GM21529 (cell line): ENCODE measurements around the gene SELENOF.

ENCODE experiments used
- ATAC-seq: cut with Tn5 transposase; IDR thresholded peaks from one replicate; pipeline ENCODE4 v1.9.1; 2021; ENCODE audit not compliant: unreplicated experiment

The SELENOF gene

DNA sequence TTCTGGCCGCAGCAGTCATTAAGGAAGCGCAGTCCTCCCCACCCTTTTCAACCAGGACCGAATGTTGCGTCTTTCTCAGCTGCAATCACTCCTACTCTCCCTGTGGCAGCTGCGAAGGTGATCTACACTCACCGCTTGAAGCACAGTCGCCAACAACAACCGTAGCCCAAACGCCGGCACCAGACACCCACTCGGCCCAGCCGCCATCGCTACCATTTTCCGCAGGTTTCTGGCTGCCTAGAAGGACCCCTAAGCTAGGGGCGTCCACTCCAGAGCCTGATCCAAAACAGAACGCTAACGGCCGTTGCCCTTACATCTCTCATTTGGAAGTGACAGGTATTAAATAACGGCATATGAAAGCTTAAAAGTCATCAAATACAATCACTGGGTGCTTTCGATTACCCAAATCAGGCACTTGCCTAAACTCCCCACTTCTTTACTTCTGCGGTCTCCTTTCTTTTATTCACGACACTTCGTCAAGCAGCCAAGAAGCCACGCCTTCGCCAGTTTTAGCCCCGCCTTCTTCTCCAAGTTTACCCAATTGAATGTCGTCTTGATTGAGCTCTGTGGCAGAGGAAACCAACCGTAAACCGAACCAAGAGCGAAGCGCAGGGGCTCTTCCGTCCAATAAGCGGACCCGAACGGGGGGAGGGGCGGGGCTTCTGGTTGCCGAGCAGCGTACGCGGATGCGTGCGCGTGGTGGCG lies at the start of gene SELENOF:
SELENOF (minus strand) TSS at position 231 of the 705 bp plus-strand sequence; CDS start at position 216, 15 bp downstream.
- ATAC-seq, result peak; percentile 80

DNA sequence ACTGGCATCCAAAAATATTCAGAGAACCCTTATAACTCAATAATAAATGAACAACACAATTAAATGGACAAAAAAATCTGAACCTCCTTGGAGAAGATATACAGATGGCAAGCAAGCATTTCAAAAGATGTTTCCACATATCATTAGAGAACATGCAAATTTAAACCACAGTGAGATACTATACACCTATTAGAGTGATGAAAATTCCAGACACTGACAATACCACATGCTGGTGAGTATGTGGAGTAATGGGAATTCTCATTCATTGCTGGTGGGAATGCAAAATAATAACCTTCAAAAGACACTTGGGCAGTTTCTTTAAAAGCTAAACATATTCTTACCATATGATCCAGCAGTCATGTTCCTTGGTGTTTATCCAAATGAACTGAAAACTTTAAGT lies 46.6 kb upstream of the SELENOF start:
- no peak for ATAC-seq

DNA sequence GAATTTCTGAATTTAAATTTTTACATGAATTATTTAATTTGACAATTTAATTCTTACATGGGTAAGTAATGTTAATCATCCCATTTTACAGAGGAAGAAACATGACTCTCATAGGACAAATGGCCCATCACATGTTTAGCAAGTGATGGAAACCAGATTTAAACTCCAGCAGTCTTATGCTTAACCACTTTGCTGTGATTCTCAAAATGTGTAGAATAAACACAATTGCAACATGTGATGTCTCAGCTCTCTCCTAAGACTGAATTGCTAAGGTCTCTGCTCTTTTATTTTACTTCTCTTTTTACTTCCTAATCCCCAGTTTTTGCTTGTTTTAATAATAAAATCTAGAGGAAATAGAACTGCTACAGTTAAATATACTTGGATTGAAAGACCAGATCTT lies 43.3 kb upstream of the SELENOF start:
- ATAC-seq, result no peak

DNA sequence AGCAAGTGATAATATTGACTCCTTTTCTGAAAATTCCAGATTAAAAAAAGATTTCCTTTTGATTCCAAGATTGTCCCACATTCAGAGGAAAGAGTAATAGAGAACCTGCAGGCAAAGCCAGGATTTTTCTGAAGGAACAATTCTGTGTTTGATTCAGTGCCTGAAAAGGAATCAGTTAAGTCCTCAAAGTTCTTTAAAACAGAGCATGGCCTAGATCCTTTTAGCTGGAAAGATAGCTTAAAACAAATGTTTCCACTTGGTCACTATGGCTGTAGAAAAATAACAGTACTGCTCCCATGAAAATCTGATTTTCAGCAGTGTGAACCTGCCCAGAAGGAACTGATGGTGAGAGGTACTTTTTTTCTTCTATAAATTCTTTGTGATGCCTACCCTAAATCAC lies 42.3 kb upstream of the SELENOF start:
- no peak for ATAC-seq

DNA sequence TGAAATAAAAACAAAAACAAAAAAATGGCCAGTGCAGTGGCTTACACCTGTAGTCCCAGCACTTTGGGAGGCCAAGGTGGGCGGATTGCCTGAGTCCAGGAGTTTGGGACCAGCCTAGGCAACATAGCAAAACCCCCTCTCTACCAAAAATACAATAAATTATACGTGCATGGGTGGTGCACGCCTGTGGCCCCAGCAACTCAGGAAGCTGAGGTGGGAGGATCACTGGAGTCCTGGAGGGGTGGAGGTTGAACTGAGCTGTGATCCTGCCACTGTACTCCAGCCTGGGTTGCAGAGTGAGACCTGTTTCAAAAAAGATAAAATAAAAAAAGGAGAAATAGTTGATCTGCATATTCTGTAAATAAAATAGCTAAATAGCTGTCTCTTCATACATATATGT lies 41.8 kb upstream of the SELENOF start:
- no peak for ATAC-seq

DNA sequence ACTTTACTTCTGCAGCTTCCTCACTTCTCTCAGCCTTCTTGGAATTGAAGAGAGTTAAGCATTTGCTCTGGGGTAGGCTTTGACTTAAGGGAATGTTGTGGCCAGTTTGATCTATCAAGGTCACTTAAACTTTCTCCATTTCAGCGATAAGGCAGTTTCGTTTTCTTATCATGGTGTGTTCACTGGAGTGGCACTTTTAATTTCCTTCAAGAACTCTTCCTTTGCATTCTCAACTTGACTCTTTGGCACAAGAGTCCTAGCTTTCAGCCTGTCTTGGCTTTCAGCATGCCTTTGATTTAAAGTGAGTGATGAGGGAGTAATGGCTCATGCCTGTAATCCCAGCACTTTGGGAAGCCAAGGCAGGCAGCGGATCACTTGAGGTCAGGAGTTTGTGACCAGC lies 39.2 kb upstream of the SELENOF start:
- ATAC-seq, result no peak

DNA sequence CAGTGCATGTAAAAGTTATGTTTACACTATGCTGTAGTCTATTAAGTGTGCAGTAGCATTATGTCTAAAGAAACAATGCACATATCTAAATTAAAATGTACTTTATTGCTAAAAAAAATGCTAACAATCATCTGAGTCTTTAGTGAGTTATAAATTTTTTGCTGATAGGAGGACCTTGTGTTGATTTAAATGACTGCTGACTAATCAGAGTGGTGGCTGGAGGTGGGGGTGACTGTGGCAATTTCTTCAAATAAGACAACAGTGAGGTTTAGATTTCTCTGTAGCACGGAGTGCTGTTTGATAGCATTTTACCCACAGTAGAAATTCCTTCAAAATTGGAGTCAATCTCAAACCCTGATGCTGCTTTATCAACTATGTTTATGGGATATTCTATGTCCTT lies 37.5 kb upstream of the SELENOF start:
- ATAC-seq, result no peak

DNA sequence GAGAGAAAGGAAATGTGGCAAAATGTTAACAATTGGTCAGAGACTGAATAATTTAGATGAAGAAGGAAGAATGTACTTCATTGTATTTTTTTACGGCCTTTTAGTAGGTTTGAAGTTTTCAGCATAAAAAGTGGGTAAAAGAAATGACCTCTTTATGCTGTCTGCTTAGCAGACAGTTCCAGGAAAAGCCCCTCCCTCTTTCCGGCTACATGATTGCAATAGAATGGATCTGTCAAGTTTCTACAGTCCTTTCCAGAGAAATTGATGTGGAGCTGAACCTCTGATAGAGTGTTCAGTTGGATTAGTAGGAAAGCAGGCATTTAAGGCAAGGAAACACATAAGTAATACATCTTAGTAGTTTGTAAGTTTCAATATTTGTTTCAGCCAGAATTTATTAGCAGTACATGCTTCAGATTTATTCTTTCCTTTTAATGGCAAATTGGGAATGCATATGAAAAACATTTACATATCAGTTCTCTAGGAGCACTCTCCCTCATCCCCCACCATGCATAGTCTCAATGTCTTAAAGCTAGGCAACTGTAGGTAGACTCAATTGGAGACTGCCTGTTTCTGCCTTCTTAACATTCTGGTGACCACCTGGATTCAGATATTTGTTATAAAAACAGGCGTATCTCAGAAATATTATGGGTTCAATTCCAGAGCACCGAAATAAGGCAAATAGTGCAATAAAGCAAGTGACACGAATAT lies 36.9 kb upstream of the SELENOF start:
- no peak for ATAC-seq

DNA sequence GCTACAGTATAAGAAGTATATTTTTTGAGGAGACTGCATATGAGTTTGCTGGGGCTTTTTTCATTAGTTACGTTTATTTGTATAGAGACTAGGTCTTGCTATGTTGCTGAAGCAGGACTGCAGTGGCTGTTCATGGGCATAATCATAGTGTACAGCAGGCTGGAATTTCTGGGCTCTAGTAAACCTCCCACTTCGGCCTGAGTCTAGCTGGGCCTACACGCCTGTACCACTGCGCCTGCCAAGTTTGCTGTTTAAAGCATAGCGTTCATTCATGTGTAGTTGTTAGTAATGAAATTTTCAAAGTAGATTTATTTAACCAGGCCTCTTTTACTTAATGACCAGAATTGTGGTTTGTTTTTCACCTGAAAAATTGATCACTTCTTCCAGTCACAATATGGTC lies 34.3 kb upstream of the SELENOF start:
- no peak for ATAC-seq

DNA sequence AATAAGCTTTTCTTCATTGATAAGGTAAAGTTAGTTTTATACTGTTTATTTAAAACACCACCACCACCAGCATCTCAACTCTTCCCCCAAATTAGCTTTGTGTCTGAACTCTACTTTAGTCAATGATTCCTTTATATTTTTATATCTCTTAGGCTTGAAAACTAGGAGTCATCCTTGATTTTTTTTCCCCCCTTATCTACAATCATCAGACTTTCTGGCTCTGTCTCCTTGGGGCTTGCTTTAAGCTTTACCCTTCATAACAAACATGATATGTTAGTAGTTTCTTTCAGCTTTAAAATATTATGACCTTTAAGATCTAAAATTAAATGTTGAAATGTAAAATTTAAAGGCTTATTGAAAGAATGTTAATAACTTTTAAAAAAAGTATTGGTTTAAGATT lies 28.8 kb upstream of the SELENOF start:
- ATAC-seq, result no peak

DNA sequence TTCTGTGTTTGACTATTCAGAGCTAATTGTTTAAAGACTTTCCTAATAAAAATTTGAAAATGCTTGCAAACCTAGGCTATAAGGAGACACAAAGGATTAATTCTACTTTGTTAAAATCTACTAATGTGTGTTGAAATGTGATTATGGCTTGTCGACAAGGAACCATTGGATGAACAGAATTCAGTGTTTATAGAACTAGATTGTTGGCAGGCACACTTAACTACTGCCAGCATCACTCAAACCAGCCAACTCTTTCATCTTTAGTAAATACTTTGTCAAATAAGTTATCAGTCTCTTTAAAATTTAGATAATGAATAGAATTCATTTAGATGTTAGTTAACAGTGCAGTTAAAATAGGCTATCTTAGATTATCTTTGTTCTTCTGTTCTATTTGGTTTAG lies 28.1 kb upstream of the SELENOF start:
- ATAC-seq, result no peak

DNA sequence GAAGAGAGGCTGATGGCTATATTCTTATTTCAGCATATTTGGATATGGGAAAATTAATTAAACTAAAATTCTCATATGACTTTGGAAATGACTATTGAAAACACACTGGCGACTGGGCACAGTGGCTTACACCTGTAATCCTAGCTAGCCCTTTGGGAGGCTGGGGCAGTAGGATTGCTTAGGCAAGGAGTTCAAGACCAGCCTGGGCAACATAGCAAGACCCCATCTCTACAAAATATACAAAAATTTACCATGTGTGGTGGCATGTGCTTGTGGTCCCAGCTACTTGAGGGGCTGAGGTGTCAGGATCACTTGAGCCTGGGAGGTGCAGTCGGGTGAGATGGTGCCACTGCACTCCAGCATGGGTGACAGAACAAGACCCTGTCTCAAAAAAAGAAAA lies 26.7 kb upstream of the SELENOF start:
- no peak for ATAC-seq

DNA sequence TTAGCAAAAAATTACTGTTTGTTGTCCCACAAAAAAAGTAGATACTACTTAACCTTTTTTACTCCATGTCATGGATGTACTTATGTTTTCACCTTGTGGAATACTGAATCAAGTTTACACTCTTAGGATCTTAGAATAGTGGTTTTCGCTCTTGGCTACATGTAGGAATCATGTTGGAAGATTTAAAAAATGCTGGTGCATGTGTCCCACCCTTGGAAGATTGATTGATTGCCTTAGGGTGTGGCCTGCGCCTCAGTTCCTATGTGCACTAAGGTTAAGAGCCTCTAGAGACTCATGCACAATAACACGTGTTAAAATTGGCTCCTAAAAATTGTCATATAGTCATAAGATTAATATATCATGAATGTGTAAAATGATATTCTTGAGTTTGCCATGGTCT lies 25.5 kb upstream of the SELENOF start:
- no peak for ATAC-seq

DNA sequence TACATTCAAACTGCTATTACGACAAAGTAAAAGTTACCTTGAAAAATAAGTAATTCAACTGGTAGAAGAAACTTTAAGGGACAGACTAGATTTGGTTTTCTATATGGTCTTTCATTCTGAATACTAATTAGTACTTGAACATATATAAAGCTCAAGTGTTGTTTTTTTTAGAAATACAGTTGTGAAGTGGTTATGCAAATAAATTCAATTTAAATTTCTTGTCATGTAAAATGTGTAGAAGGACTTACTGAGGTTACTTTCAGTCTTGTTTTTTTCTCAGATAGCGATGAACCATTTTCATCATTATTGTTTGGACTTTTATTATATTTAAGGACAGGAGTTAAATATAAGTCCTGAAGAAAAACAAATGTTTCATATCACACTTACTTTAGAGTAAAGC lies 24.9 kb upstream of the SELENOF start:
- ATAC-seq, result no peak

DNA sequence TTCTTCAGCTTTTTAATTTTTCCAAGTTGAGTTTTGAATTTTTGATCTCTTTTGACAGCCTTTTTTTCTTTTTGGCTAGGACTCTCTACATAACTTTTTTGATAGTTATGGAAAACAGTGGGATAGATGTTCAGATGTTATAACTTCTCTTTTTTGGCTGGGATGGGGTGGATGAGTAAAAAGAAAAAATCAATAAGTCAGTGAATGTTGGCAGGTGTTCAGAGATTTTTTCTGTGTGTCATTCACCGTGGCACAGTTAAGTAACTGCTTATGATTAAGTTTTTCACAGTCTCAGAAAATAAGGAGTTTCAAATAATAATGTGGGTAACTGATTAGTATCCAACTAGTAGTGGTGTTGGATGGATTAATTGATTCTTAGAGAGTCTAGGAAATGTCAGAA lies 24.5 kb upstream of the SELENOF start:
- ATAC-seq, result no peak

DNA sequence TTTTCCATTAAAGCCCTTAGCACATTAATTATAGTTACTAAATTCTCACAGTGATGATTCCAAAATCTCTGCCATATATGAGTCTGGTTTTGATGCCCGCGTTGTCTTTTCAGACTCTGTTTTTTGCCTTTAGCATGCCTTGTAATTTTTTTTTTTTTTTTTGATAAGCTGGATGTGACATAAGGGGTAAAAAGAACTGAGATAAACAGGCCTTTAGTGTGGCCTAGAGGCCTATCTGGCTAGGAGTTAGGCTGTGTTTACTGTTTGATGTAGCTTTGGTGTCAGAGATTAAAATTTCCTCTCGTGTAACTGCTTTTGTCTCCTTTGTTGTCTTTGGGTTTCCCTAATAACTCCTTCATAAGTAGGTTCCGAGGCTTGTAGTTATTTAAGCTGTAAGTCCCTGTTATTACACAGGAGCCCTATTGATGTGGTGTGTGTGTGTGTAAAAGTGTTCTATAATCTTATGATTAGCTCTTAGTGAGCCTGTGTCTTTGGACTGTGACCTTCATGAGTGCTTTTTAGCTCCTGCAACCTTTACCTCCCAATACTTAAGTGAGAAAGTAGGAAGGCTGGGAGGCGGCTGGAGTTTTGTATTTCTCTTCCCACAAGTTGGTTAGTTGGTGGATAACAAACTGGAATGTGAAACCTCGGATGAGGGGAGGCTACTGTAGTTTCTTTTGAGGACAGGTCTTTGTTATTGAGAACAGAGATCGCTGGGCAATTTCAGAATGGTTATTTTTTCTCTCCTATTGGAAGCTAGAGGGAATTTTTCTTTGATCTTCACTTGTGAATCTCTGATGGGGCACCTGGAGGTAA lies 19.8 kb upstream of the SELENOF start:
- ATAC-seq, result no peak

DNA sequence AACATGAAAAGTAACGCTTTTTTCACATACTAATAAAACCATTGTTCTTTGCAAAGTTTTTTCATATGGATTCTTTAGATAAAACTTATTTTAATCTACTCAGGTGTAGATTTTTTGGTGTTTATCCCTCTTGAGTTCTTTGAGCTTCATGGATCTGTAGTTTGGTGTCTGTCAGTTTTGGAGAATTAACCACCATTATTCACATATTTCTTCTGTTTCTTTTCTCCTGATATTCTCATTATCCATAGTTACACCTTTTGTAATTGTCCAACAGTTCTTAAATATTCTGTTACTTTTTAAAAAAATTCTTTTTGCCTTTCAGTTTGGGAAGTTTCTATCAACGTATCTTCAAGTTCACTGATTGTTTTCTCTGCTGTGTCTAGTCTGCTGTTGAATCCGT lies 19.1 kb upstream of the SELENOF start:
- no peak for ATAC-seq

DNA sequence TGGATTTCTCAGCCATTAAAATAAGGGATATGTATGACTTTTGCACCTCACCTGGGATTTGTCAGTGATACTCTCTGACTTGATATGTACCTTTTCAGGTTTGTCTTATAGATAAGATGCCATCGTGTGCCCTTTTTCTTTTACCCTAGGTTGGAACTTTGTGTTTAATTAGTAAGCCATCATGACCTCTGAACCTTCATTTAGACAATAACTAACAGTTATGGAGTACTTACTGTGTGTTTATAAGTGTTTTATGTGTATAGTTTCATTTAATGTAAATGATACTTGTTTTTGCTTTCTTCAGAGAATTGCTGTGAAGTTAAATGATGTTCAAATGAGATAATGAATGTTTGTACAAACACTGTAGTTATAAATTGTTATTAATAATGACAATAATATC lies 14.9 kb upstream of the SELENOF start:
- ATAC-seq, result no peak

DNA sequence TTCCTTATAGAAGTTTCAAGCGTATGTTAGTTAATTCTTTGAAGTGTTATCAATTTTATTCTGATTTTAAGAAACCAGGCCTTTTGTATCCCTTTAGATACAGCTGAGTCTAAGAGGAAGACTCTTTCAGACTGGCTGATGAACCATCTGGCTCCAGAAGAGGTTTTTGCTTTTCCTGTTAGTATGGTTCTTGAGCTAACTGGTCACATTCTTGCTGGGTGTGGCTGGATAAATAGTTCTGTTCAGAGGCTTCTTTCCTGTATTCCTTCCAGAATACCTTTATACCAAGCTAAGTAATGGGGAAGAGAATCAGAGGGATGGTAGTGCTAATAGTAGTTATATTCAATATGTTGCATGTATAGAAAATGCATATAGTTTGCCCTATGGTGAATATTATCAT lies 13.0 kb upstream of the SELENOF start:
- no peak for ATAC-seq

DNA sequence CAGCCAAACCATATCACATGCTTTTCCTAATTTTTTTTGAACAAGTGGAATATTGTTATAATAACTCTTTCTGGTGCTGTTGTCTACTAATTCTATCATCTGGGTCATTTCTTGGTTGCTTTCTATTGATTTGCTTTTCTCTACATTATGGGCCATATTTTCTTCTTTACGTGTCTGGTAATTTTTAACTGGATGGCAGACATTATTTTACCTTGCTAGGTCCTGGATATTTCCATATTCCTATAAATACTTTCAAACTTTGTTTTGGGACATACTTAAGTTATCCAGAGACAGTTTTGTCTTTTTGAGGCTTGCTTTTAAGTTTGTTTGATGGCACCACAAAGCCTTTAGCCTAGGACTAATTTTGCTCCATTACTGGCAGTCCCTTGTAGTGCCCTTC lies 11.8 kb upstream of the SELENOF start:
- ATAC-seq, result no peak

DNA sequence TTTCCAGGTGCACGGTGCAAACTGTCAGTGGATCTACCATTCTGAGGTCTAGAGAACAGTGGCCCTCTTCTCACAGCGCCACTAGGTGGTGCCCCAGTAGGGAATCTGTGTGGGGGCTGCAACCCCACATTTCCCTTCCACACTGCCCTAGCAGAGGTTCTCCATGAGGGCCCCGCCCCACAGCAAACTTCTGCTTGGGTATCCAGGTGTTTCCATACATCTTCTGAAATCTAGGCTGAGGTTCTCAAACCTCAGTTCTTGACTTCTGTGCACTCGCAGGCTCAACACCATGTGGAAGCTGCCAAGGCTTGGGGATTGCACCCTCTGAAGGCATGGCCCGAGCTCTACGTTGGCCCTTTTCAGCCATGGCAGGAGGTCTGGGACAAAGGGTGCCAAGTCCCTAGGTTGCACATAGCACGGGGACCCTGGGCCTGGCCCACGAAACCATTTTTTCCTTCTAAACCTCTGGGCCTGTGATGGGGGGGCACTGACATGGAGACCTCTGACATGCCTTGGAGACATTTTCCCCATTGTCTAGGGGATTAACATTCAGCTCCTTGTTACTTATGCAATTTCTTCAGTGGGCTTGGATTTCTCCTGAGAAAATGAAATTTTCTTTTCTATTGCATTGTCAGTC lies 10.5 kb upstream of the SELENOF start:
- no peak for ATAC-seq

DNA sequence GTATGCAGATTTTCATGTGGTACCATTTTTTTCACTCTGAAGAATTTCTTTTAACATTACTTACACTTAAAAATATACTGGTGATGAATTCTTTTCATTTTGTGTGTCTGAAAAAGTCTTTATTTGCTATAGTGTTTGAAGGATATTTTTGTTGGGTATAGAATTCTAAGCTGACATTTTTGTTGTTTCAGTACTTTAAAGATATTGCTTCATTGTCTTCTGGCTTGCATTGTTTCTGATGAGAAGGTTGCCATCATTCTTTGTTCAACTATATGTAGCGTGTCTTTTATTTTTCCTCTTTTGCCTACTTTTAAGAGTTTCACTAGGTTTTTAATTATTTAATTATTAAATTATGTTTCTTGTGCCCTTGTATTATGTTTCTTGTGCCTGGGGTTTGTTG lies 8.5 kb upstream of the SELENOF start:
- ATAC-seq, result no peak
